Pancreas (tissue), 10 donors: ENCODE measurements around the gene TLNRD1. TPM values are rescaled to one million over a fixed set of nuclear protein-coding genes. Genes with fewer than 3 reads are reported as not detected.

Source experiments
- ATAC-seq, 4 donors: fragments of 200-7000 bp; cut with Tn5 transposase; one replicate each; pipeline versions ENCODE4 v1.8.0 to v1.9.1; 2020; ENCODE audit warnings: mild to moderate bottlenecking in 4 of 4, moderate library complexity in 4 of 4
- DNase-seq, 6 donors: peaks; one replicate each; pipeline ENCODE4 v3.0.0-alpha.2; 2020
- FAIRE-seq: peaks from 2 replicates; lab custom pipeline; 2012; peaks lifted over from hg19 to GRCh38; lab: Jason Lieb, UNC
- H3K27ac ChIP-seq, 4 donors: fragments of 200-600 bp; sonication (generic); 1 replicate in 3 of 4; 2 replicates in 1 of 4; pipeline versions ENCODE4 v1.5.0 to v1.8.0; 2020
- H3K27me3 ChIP-seq, 4 donors: fragments of 200-600 bp; one replicate each; pipeline ENCODE4 v1.8.0; 2021
- H3K36me3 ChIP-seq, 3 donors: fragments of 200-600 bp; sonication (generic) in 1 of 3; one replicate each; pipeline versions ENCODE4 v1.5.0 to v1.8.0; 2020 to 2021
- H3K4me1 ChIP-seq, 3 donors: fragments of 200-600 bp; one replicate each; pipeline ENCODE4 v1.8.0; 2021
- H3K4me3 ChIP-seq, 4 donors: fragments of 200-600 bp; sonication (generic) in 2 of 4; one replicate each; pipeline versions ENCODE4 v1.5.0 to v1.8.0; 2020 to 2021
- H3K9me3 ChIP-seq, 4 donors: fragments of 200-600 bp; one replicate each; pipeline ENCODE4 v1.8.0; 2021
- WGBS, 2 donors: extraction: QIAGEN DNeasy Blood & Tissue Kit; methylation state at CpG; one replicate each; pipeline ENCODE4 v1.1.7; 2013; 5-methylcytosine and 5-hydroxymethylcytosine counted together
- intact Hi-C, 3 donors: fragments of 100-400 bp; cut with DNase I; formaldehyde crosslinking; loops; one replicate each; pipeline versions ENCODE4 v1.11.1 to v1.14.2; 2022
- polyA plus RNA-seq, 2 donors: library from polyadenylated mRNA; stranded (reverse); fragments of 200-250 nt; gene quantifications; one replicate each; pipeline ENCODE4 v1.2.3, GENCODE V29; 2013
- total RNA-seq, 6 donors: library from RNA; stranded (reverse); fragmentation: NEBNext Ultra II Directional in 4 of 6; extraction: Animal tissue kit (Norgen Biotek cat#: 25700) in 4 of 6; gene quantifications; one replicate each; pipeline versions ENCODE4 v1.2.1 to v1.2.4, GENCODE V29; 2021 to 2023
- TF ChIP-seq, protein P1 (sequence below), 4 donors: fragments of 200-600 bp; sonication (generic) in 3 of 4; IDR thresholded peaks; one replicate each; pipeline versions ENCODE4 v1.5.0 to v1.8.0; 2021; ENCODE audit warnings: antibody characterized with exemption in 4 of 4
- donor health status: healthy with polysubstance abuse.
- donor health status: DM: no; HTN: no; CAD: no; lungs with moderate emphysema.
- donor health status: DM: no; HTN: no; CAD: no.
- donor health status: control.
- donor health status: control.
- donor health status: Bipolar disorder and iron deficiency.
- donor health status: DM: yes; HTN: yes; CAD: no.
- donor health status: DM: no; HTN: no; CAD: no.
- donor health status: DM: no; HTN: no; CAD: no.
- donor health status: DM: yes; HTN: yes; CAD: no.

The TLNRD1 gene
- total and polyA plus RNA-seq, 8 donors = 3.1 to 13.5 (median 8.8) TPM

DNA sequence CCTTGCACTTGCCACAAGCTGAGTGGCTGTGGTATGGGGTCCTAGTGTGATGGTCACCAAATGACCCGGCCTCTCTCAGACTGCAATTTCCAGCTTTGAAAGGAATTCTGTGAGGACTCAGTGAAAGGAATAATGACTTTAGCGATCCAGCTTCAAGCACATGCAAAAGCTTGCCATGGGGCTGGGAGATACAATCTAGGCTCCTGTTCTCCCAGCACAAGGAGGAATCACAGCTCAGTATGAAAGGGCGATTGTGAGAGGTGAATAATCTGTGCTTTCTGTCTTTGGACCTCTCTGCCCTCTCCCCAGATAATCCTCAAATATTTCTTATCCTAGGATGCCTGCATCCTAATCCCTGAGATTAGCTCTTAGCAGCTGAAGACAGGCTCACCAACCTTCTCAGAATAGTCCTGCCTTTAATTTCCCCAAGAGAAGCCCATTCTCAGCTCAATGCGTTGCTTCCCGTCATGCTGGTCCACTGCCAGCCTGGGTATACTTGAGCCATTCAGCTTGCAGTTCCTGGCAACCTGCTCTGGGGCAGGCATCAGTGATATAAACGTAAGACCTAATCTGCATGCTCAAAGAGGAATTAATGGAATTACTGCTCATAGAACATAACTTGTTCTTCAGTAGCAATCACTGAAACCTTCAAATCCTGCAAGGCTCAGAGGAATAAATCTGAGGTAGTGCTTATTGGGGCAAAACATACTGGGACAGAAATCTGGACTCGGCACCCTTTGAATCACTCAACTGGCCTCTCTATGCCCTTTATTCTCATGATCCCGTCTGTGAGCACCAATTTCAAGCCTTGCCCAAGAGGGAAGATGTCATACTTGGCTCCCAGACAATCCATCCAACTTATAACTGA lies 15.1 kb downstream of the TLNRD1 start:
- 72 to 79% methylated on average over 8 of the region's 8 CpGs for WGBS, 2 donors
- Histone ChIP-seq H3K27ac (no peak overlapping the region), H3K36me3 (no peaks in the 10 kb centered on the region), H3K4me3 (no peak overlapping the region), H3K27me3 (no peaks in the 10 kb centered on the region), H3K4me1 (no peaks in the 10 kb centered on the region), H3K9me3 (no peaks in the 10 kb centered on the region)
- no peak for FAIRE-seq
- ATAC-seq = peak in 1 of 4 donors; percentile 53
- intact Hi-C loops = no loop called here
- no peak for DNase-seq
- TF ChIP-seq, protein P1, sequence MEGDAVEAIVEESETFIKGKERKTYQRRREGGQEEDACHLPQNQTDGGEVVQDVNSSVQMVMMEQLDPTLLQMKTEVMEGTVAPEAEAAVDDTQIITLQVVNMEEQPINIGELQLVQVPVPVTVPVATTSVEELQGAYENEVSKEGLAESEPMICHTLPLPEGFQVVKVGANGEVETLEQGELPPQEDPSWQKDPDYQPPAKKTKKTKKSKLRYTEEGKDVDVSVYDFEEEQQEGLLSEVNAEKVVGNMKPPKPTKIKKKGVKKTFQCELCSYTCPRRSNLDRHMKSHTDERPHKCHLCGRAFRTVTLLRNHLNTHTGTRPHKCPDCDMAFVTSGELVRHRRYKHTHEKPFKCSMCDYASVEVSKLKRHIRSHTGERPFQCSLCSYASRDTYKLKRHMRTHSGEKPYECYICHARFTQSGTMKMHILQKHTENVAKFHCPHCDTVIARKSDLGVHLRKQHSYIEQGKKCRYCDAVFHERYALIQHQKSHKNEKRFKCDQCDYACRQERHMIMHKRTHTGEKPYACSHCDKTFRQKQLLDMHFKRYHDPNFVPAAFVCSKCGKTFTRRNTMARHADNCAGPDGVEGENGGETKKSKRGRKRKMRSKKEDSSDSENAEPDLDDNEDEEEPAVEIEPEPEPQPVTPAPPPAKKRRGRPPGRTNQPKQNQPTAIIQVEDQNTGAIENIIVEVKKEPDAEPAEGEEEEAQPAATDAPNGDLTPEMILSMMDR (IDR thresholded peaks at IDR 0.05) = no peak

DNA sequence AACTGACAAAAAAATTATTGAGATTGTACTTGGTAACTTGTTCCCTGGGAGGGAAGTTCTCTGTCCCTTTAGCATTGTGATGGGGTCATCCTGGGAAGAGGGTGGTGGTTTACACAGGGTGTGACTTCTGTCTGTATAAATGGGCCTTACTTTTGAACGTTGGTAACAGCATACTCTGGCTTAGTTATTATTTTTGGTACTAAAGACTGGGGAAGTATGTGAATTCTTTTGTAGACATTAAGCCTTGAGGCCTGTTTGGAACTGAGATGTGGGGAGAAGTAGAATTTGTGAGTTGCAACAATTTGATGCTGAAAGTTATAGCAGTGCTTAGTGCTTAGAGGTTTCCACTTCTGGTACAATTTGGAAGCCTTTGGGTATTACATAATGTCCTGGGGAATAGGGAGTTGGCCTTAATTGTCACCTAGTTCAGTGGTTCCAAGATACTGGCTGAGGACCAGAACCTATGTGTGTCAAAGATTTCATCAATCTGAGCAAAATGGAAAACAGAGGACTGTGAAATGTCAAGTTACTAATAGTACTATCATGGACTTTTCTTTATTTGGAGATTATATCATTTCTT lies 15.9 kb downstream of the TLNRD1 start:
- no peak for FAIRE-seq
- 34 to 45% methylated on average over 1 of the region's 1 CpG for WGBS, 2 donors

DNA sequence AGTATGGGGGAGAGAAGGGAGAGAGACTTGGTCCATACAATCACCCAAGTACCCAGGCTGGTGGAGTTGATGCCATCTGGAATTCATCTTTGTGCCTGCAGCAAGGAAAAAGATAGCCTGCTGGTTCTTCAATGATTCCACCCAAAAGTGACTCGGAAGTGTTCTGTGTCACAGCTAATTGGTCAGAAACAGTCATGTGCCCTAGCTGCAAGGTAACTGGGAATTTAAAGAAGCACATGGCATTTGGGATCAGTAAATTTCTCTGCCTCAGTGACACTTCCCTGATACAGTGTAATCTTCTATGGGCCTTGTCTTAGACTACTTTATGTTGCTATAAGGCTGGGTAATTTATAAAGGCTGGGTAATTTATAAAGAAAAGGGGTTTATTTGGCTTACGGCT lies 17.5 kb downstream of the TLNRD1 start:
- ATAC-seq (no peak), DNase-seq (no peak), FAIRE-seq (no peak)
- Histone ChIP-seq H3K27ac (no peak overlapping the region), H3K9me3 (no peaks in the 10 kb centered on the region), H3K36me3 (no peaks in the 10 kb centered on the region), H3K27me3 (no peaks in the 10 kb centered on the region), H3K4me3 (no peak overlapping the region), H3K4me1 (no peaks in the 10 kb centered on the region)
- intact Hi-C loops = no loop called here
- TF ChIP-seq, protein P1 (IDR thresholded peaks at IDR 0.05) = no peak
- WGBS, 2 donors = 91 to 94% methylated on average over 2 of the region's 2 CpGs

More for the DNA sequence above, 15.9 kb downstream of the TLNRD1 start:
- TF ChIP-seq, protein P1 (IDR thresholded peaks at IDR 0.05) = no peak
- DNase-seq = no peak
- no peak overlapping the region for H3K4me3 ChIP-seq
- H3K4me1 ChIP-seq = no peaks in the 10 kb centered on the region
- intact Hi-C loops = no loop called here
- H3K27me3 ChIP-seq = no peaks in the 10 kb centered on the region
- H3K9me3 ChIP-seq = no peaks in the 10 kb centered on the region
- ATAC-seq = peak in 1 of 4 donors; percentile 34
- H3K27ac ChIP-seq = no peak overlapping the region
- H3K36me3 ChIP-seq = no peaks in the 10 kb centered on the region

DNA sequence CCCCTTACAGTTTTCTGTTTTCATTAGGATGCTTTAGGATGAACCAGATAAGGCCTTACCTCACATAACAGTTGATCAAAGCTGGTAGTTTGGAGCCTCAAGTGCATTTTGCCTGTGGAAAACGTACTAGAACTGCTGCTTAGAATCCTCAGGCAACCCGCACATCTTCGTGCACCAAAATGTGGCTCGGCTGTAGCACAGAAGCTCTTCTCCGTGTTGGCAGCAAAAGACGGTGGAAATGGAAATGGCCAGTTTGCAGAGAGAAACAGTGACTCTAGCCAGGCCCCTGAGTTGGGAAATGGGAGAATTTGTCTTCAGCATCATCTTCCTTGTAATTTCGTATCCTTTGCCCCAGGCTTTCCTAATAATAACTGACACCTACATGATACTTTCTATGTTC lies 20.6 kb downstream of the TLNRD1 start:
- ATAC-seq (no peak), FAIRE-seq (no peak), DNase-seq (no peak)
- no peaks in the 10 kb centered on the region for H3K36me3 ChIP-seq
- H3K27me3 ChIP-seq = no peaks in the 10 kb centered on the region
- intact Hi-C loops = no loop called here
- H3K27ac ChIP-seq = no peak overlapping the region
- H3K4me3 ChIP-seq = no peak overlapping the region
- H3K4me1 ChIP-seq = no peaks in the 10 kb centered on the region
- TF ChIP-seq, protein P1 (IDR thresholded peaks at IDR 0.05) = no peak
- 89 to 92% methylated on average over 7 of the region's 7 CpGs for WGBS, 2 donors
- H3K9me3 ChIP-seq = no peaks in the 10 kb centered on the region
